ENCODE measurements around the gene SORCS1.

SORCS1 gene

GRCh38 chr10:106898446-106898845, 266.1 kb downstream of the SORCS1 start:
- ATAC-seq (replicated peaks) (no peak), DNase-seq (no peak)
- H3K9me3 Mint-ChIP-seq, result peaks cover 13 to 32% of the 10 kb centered on the region in 2 donors
- H3K4me1 Mint-ChIP-seq (ENCODE audit: low read depth in 2 of 2), result no peaks in the 10 kb centered on the region
- no peak overlapping the region for H3K4me3 Mint-ChIP-seq
- no peak overlapping the region for H3K27ac Mint-ChIP-seq
- no peaks in the 10 kb centered on the region for H3K36me3 Mint-ChIP-seq (ENCODE audit: insufficient read depth)
- H3K27me3 Mint-ChIP-seq, result no peaks in the 10 kb centered on the region

DNA sequence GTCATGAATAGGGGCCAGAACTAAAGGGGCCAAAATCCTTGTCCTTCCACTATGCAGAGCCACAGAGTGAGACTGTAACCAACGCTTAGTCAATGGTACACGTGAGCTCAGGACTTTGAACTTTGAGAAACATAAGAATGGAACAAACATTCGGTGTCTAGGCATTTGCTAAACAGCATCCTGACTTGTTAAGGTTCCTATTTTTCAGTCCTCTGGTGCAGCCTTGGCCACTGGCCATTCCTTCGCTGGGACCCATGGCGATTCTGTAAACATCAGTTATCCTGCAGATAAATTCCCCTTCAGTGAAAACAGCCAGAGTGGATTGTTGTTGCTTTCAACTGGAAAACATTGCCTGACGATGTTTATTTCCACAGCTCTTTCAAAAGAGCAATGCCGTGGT, 266.8 kb downstream of the SORCS1 start:
- H3K4me3 Mint-ChIP-seq, result no peak overlapping the region
- H3K36me3 Mint-ChIP-seq (ENCODE audit: insufficient read depth), result no peaks in the 10 kb centered on the region
- no peak for ATAC-seq (replicated peaks)
- no peak overlapping the region for H3K27ac Mint-ChIP-seq
- DNase-seq, result no peak
- H3K4me1 Mint-ChIP-seq (ENCODE audit: low read depth in 2 of 2), result no peaks in the 10 kb centered on the region
- peaks cover 13 to 32% of the 10 kb centered on the region in 2 donors for H3K9me3 Mint-ChIP-seq
- H3K27me3 Mint-ChIP-seq, result no peaks in the 10 kb centered on the region

DNA sequence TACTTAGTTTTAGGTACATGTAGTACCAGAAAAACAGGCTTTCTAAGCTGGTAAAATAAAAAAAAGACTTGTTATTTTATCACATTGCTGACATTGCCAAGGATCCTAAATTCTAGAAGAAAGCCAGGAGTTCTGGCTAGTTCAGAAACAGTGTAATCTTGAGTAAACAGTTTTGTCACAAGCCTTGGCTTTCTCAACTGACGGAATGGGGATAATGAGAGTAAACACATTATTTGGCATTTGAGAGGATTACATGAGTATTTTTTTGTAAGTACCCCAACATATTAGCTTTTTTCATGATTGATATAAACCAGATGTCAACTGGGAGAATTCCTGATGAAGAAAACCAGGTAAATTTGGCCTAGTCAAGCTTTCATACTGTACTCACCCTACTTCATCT, 269.8 kb downstream of the SORCS1 start:
- DNase-seq, result no peak
- no peak for ATAC-seq (replicated peaks)
- Mint-ChIP-seq H3K9me3 (peaks cover 13 to 21% of the 10 kb centered on the region in 2 donors), H3K36me3 (ENCODE audit: insufficient read depth) (no peaks in the 10 kb centered on the region), H3K4me3 (no peak overlapping the region), H3K27ac (no peak overlapping the region), H3K4me1 (ENCODE audit: low read depth in 2 of 2) (no peaks in the 10 kb centered on the region), H3K27me3 (no peaks in the 10 kb centered on the region)

GRCh38 chr10:106877574-106877973, 286.9 kb downstream of the SORCS1 start:
- H3K4me3 Mint-ChIP-seq, result no peak overlapping the region
- H3K27me3 Mint-ChIP-seq, result no peaks in the 10 kb centered on the region
- ATAC-seq (replicated peaks), result no peak

GRCh38 chr10:106874604-106874889, 290.0 kb downstream of the SORCS1 start:
- no peak for ATAC-seq (replicated peaks)
- Mint-ChIP-seq H3K4me3 (no peak overlapping the region), H3K9me3 (peaks cover 9 to 23% of the 10 kb centered on the region in 2 donors), H3K27me3 (no peaks in the 10 kb centered on the region), H3K36me3 (ENCODE audit: insufficient read depth) (no peaks in the 10 kb centered on the region), H3K4me1 (ENCODE audit: low read depth in 2 of 2) (no peaks in the 10 kb centered on the region), H3K27ac (no peak overlapping the region)
- DNase-seq, result no peak

More at GRCh38 chr10:106877574-106877973, 286.9 kb downstream of the SORCS1 start:
- Mint-ChIP-seq H3K9me3 (peaks cover 10 to 11% of the 10 kb centered on the region in 2 donors), H3K4me1 (ENCODE audit: low read depth in 2 of 2) (no peaks in the 10 kb centered on the region), H3K27ac (no peak overlapping the region), H3K36me3 (ENCODE audit: insufficient read depth) (no peaks in the 10 kb centered on the region)
- no peak for DNase-seq

- Mint-ChIP-seq H3K27ac (no peak overlapping the region), H3K36me3 (ENCODE audit: insufficient read depth) (no peaks in the 10 kb centered on the region), H3K4me1 (ENCODE audit: low read depth in 2 of 2) (no peaks in the 10 kb centered on the region), H3K9me3 (peaks cover 7 to 23% of the 10 kb centered on the region in 2 donors), H3K4me3 (no peak overlapping the region), H3K27me3 (no peaks in the 10 kb centered on the region)
- DNase-seq (no peak), ATAC-seq (replicated peaks) (no peak)
Observed at GRCh38 chr10:106873770-106874603, 290.5 kb downstream of the SORCS1 start.

GRCh38 chr10:106872176-106872575, 292.3 kb downstream of the SORCS1 start:
- peaks cover 7 to 31% of the 10 kb centered on the region in 2 donors for H3K9me3 Mint-ChIP-seq
- H3K27me3 Mint-ChIP-seq, result no peaks in the 10 kb centered on the region
- no peak overlapping the region for H3K4me3 Mint-ChIP-seq
- ATAC-seq (replicated peaks), result no peak
- H3K36me3 Mint-ChIP-seq (ENCODE audit: insufficient read depth), result no peaks in the 10 kb centered on the region
- no peak for DNase-seq
- H3K27ac Mint-ChIP-seq, result no peak overlapping the region
- H3K4me1 Mint-ChIP-seq (ENCODE audit: low read depth in 2 of 2), result no peaks in the 10 kb centered on the region

- Mint-ChIP-seq H3K4me1 (ENCODE audit: low read depth in 2 of 2) (no peaks in the 10 kb centered on the region), H3K27me3 (no peaks in the 10 kb centered on the region), H3K4me3 (no peak overlapping the region), H3K9me3 (peaks cover 4 to 23% of the 10 kb centered on the region in 2 donors), H3K27ac (no peak overlapping the region), H3K36me3 (ENCODE audit: insufficient read depth) (no peaks in the 10 kb centered on the region)
- no peak for ATAC-seq (replicated peaks)
- no peak for DNase-seq
Observed at GRCh38 chr10:106866244-106866845, 298.2 kb downstream of the SORCS1 start.

- Mint-ChIP-seq H3K9me3 (peaks cover 8 to 20% of the 10 kb centered on the region in 2 donors), H3K4me3 (no peak overlapping the region), H3K27ac (no peak overlapping the region), H3K4me1 (ENCODE audit: low read depth in 2 of 2) (no peaks in the 10 kb centered on the region), H3K27me3 (no peaks in the 10 kb centered on the region), H3K36me3 (ENCODE audit: insufficient read depth) (no peaks in the 10 kb centered on the region)
- DNase-seq, result no peak
- no peak for ATAC-seq (replicated peaks)
Observed at GRCh38 chr10:106864031-106864430, 300.5 kb downstream of the SORCS1 start.

DNA sequence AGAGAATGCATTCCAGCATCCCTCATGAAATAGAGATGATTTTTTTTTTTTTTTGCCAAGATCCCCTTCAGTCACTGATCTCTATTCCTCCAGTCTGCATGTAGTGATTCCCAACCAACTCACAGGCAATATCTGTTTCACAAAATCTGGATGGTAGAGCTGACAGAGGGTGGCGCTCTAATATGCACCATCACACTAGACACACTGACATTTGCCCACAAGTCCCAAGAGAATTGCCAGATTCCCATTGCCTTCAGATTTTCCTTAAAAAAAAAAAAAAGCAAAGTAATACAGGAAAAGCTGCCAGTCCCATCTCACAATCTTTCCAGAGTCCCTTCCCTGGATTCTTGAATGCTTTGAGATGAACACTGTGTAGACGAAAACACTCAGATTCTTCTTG, 301.0 kb downstream of the SORCS1 start:
- DNase-seq, result no peak
- Mint-ChIP-seq H3K4me1 (ENCODE audit: low read depth in 2 of 2) (no peaks in the 10 kb centered on the region), H3K9me3 (peaks cover 8 to 18% of the 10 kb centered on the region in 2 donors), H3K36me3 (ENCODE audit: insufficient read depth) (no peaks in the 10 kb centered on the region), H3K27me3 (no peaks in the 10 kb centered on the region), H3K27ac (no peak overlapping the region), H3K4me3 (no peak overlapping the region)
- no peak for ATAC-seq (replicated peaks)

GRCh38 chr10:106859892-106860652, 304.4 kb downstream of the SORCS1 start:
- Mint-ChIP-seq H3K4me1 (ENCODE audit: low read depth in 2 of 2) (no peaks in the 10 kb centered on the region), H3K4me3 (no peak overlapping the region), H3K9me3 (peaks cover 5 to 11% of the 10 kb centered on the region in 2 donors), H3K36me3 (ENCODE audit: insufficient read depth) (no peaks in the 10 kb centered on the region), H3K27me3 (no peaks in the 10 kb centered on the region), H3K27ac (no peak overlapping the region)
- DNase-seq (no peak), ATAC-seq (replicated peaks) (no peak)

DNA sequence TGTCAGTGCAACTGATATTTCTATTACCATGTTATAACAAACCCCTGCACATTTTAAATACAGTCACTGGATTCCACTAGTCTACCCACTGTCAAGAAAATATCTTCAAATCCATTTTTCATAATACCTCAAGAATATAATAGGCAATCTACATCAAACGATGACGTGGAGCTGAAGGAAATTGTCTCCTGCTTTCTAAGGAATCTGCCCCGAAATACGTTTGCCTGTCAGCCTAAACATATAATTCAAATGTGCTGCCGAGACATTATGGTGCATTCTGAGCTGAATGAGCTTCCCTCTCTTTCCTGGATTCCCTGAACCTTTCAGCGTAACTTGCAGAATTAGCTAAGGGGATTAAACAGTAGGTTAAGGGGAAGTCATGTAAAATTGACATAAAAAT, 306.8 kb downstream of the SORCS1 start:
- Mint-ChIP-seq H3K27ac (no peak overlapping the region), H3K4me1 (ENCODE audit: low read depth in 2 of 2) (no peaks in the 10 kb centered on the region), H3K4me3 (no peak overlapping the region), H3K27me3 (no peaks in the 10 kb centered on the region), H3K9me3 (peaks cover 9 to 13% of the 10 kb centered on the region in 2 donors), H3K36me3 (ENCODE audit: insufficient read depth) (no peaks in the 10 kb centered on the region)
- ATAC-seq (replicated peaks) (no peak), DNase-seq (no peak)

DNA sequence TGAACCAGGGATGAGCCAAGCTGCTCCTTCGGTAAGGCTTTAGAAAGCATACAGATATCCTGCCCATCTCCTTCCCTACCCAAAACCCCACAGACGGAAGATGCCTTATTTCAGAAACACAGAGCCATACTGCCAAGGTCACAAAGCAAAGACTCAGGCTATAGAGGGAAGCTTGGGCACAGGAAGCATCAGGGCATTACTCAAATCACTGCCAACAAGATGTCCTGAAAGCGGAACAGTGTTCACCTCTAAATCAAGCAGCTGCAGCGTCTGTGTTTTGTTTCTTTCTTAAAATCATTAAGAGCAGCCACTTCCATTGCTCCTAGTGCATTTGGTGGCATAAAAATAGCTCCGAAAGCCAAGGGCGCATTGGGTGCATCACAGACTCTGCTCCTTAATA, 307.3 kb downstream of the SORCS1 start:
- Mint-ChIP-seq H3K27ac (no peak overlapping the region), H3K9me3 (peaks cover 9 to 13% of the 10 kb centered on the region in 2 donors), H3K4me1 (ENCODE audit: low read depth in 2 of 2) (no peaks in the 10 kb centered on the region), H3K4me3 (no peak overlapping the region), H3K27me3 (no peaks in the 10 kb centered on the region), H3K36me3 (ENCODE audit: insufficient read depth) (no peaks in the 10 kb centered on the region)
- ATAC-seq (replicated peaks) (no peak), DNase-seq (no peak)

Measured in effector memory CD8-positive, alpha-beta T cell (primary cell).